Esophagus muscularis mucosa (tissue), 4 donors: ENCODE results near the gene OXNAD1.

Experiments used
- CTCF ChIP-seq, 3 experiments: fragments of 200-600 bp in 2 of 3; fragments of 450-650 bp in 1 of 3; sonication (generic) in 2 of 3; IDR thresholded peaks; one replicate each; pipeline ENCODE4 v1.5.1; 2017 to 2019; ENCODE audit warnings: antibody characterized with exemption in 3 of 3, mild to moderate bottlenecking in 2 of 3, moderate library complexity in 1 of 3
- EP300 ChIP-seq: sonication (generic); formaldehyde crosslinking; IDR thresholded peaks from one replicate; pipeline ENCODE4 v1.6.1; 2017; ENCODE audit warnings: antibody characterized with exemption
- POLR2AphosphoS5 ChIP-seq, 2 donors: sonication (generic); formaldehyde crosslinking; IDR thresholded peaks; one replicate each; pipeline ENCODE4 v1.6.1; 2017; ENCODE audit warnings: antibody characterized with exemption in 2 of 2

- no peak for TF ChIP-seq EP300
- no peak for TF ChIP-seq CTCF (IDR thresholded peaks at IDR 0.05)
- TF ChIP-seq POLR2AphosphoS5 (IDR thresholded peaks at IDR 0.05): peak in 1 of 2 donors; percentile 4
Observed at GRCh38 chr3:16290827-16291196, 25.8 kb downstream of the OXNAD1 start.
